Neutrophil (primary cell): Measurements from ENCODE around the gene OR52B6.

Experiments
- H3K27ac ChIP-seq: fragments of 200-600 bp; sonication (generic); 2 replicates; pipeline ENCODE4 v1.5.1; 2016; ENCODE audit warnings: mild to moderate bottlenecking, moderate library complexity
- H3K27me3 ChIP-seq: fragments of 200-600 bp; sonication (generic); 2 replicates; pipeline ENCODE4 v1.6.0; 2016; ENCODE audit warnings: mild to moderate bottlenecking
- H3K36me3 ChIP-seq: fragments of 200-600 bp; sonication (generic); 2 replicates; pipeline ENCODE4 v1.5.1; 2017
- H3K4me1 ChIP-seq, 2 experiments: fragments of 200-600 bp in 1 of 2; sonication (generic) in 1 of 2; 1 replicate in 1 of 2; 2 replicates in 1 of 2; pipeline versions ENCODE4 v1.5.1 to v1.6.1; 2013 to 2016; ENCODE audit warnings: low read depth in 1 of 2, low read length in 1 of 2, mild to moderate bottlenecking in 1 of 2, moderate library complexity in 1 of 2; ENCODE audit not compliant: control insufficient read depth in 1 of 2, insufficient read depth in 1 of 2
- H3K4me3 ChIP-seq, 2 experiments: fragments of 200-600 bp in 1 of 2; sonication (generic) in 1 of 2; 1 replicate in 1 of 2; 2 replicates in 1 of 2; pipeline ENCODE4 v1.5.1; 2013 to 2016; ENCODE audit warnings: low read depth in 1 of 2, low read length in 1 of 2, mild to moderate bottlenecking in 1 of 2, moderate library complexity in 1 of 2
- H3K9me3 ChIP-seq: fragments of 200-600 bp; sonication (generic); 2 replicates; pipeline ENCODE4 v1.5.1; 2016
- CTCF ChIP-seq: fragments of 200-600 bp; sonication (generic); IDR thresholded peaks from 2 replicates; pipeline ENCODE4 v1.5.1; 2016; ENCODE audit warnings: antibody characterized with exemption

Gene OR52B6

DNA sequence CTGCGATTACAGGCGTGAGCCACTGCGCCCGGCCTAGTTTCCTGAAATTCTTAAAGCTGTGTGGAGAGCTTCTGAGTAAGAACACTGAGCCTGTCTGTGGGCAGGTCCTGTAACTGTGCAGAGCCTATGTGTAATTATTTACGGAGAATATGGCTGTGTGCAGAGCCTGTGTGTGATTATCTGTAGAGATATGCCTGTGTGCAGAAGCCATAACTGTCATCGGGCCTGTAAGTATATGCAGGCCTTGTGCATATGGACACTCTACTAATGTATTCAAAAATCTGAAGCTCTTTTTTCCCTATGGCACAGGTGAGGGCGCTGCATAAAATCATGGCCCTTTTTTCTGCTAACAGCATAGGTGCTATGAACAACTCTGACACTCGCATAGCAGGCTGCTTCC, at the start of gene OR52B6:
TSS of gene OR52B6 (plus strand) at position 301 of the 400 bp plus-strand sequence. CDS start at position 301, 0 bp downstream.
- no peak within 1 kb of the TSS for H3K4me3 ChIP-seq
- H3K27ac ChIP-seq: no peak within 1 kb of the TSS
- H3K27me3 ChIP-seq: no peaks in the 10 kb centered on the region
- H3K4me1 ChIP-seq: no peaks in the 10 kb centered on the region
- H3K36me3 ChIP-seq: no peaks in the 10 kb centered on the region
- no peak for TF ChIP-seq CTCF
- H3K9me3 ChIP-seq: no peaks in the 10 kb centered on the region

GRCh38 chr11:5531053-5531831, 49.4 kb upstream of the OR52B6 start:
- H3K27me3 ChIP-seq: no peaks in the 10 kb centered on the region
- no peaks in the 10 kb centered on the region for H3K9me3 ChIP-seq
- no peak for TF ChIP-seq CTCF
- H3K36me3 ChIP-seq: no peaks in the 10 kb centered on the region
- no peak overlapping the region for H3K27ac ChIP-seq
- no peak overlapping the region for H3K4me3 ChIP-seq
- peaks cover 7% of the 10 kb centered on the region in 2 experiments for H3K4me1 ChIP-seq

DNA sequence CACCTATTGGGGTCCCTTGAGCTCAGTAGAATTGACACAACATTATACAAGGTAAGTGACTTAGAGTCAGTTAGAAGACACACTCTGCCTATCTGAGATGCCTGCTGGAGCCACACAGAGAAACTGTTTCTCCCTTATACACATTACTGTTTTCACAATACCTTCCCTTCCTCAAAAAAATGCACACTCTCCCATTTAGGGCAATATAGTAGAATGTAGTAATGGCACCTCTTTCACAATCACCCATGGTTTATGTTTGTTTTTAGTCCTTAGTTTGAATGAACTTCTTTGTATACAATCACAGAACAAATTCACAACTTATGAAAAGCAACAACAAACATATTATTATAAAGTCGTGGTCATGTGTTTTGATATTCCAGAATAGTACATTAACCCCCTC, 46.6 kb upstream of the OR52B6 start:
- no peaks in the 10 kb centered on the region for H3K27me3 ChIP-seq
- no peaks in the 10 kb centered on the region for H3K36me3 ChIP-seq
- no peak overlapping the region for H3K27ac ChIP-seq
- H3K9me3 ChIP-seq: no peaks in the 10 kb centered on the region
- H3K4me3 ChIP-seq: no peak overlapping the region
- H3K4me1 ChIP-seq: peaks cover 7% of the 10 kb centered on the region in 2 experiments
- no peak for TF ChIP-seq CTCF

GRCh38 chr11:5536482-5536881, 44.2 kb upstream of the OR52B6 start:
- no peak overlapping the region for H3K27ac ChIP-seq

GRCh38 chr11:5541427-5541826, 39.2 kb upstream of the OR52B6 start:
- no peak for TF ChIP-seq CTCF
- no peaks in the 10 kb centered on the region for H3K4me1 ChIP-seq
- H3K27ac ChIP-seq: no peak overlapping the region
- H3K4me3 ChIP-seq: no peak overlapping the region
- no peaks in the 10 kb centered on the region for H3K36me3 ChIP-seq
- no peaks in the 10 kb centered on the region for H3K9me3 ChIP-seq
- H3K27me3 ChIP-seq: no peaks in the 10 kb centered on the region

More at GRCh38 chr11:5536482-5536881, 44.2 kb upstream of the OR52B6 start:
- no peak overlapping the region for H3K4me3 ChIP-seq
- no peaks in the 10 kb centered on the region for H3K36me3 ChIP-seq
- peaks cover 7% of the 10 kb centered on the region in 2 experiments for H3K4me1 ChIP-seq
- TF ChIP-seq CTCF: no peak
- no peaks in the 10 kb centered on the region for H3K27me3 ChIP-seq
- H3K9me3 ChIP-seq: no peaks in the 10 kb centered on the region
